B cell (primary cell): ENCODE measurements around the gene HRK. TPM values are rescaled to one million over a fixed set of nuclear protein-coding genes. Genes with fewer than 3 reads are reported as not detected.

Experiments used
- ATAC-seq: fragments of 200-7000 bp; cut with Tn5 transposase; one replicate; pipeline ENCODE4 v1.10.0; 2021; ENCODE audit warnings: low read depth, mild to moderate bottlenecking, moderate number of reproducible peaks, moderate library complexity
- CTCF ChIA-PET: fragments of 350-600 bp; sonication (Branson Sonifier 250); formaldehyde crosslinking; loops from one replicate; lab custom pipeline; 2021; ENCODE audit warnings: antibody characterized with exemption, inconsistent platforms; lab: Charles Lee
- POLR2A ChIA-PET: fragments of 350-600 bp; sonication (Branson Sonifier 250); formaldehyde crosslinking; loops from one replicate; lab custom pipeline; 2021; ENCODE audit warnings: antibody characterized with exemption; lab: Charles Lee
- DNase-seq: peaks from one replicate; pipeline ENCODE4 v3.0.0; 2013
- H2AFZ ChIP-seq: 2 replicates; pipeline ENCODE4 v1.6.1; 2012; ENCODE audit warnings: mild to moderate bottlenecking, low read depth, low read length; ENCODE audit not compliant: insufficient read depth, poor library complexity, severe bottlenecking
- H3K27ac ChIP-seq, 2 donors: 1 replicate in 1 of 2; 2 replicates in 1 of 2; pipeline ENCODE4 v1.5.1; 2012 to 2013; ENCODE audit warnings: low read length in 2 of 2, mild to moderate bottlenecking in 2 of 2, moderate library complexity in 1 of 2
- H3K27me3 ChIP-seq, 4 experiments: fragments of 200-600 bp in 1 of 4; sonication (generic) in 1 of 4; replicated peaks in 1 of 4; 1 replicate in 2 of 4; 2 replicates in 2 of 4; pipeline versions ENCODE4 v1.6.1 to v1.7.0; 2013 to 2016; ENCODE audit warnings: low read length in 3 of 4, mild to moderate bottlenecking in 2 of 4, mixed read lengths in 1 of 4, moderate library complexity in 1 of 4; ENCODE audit not compliant: insufficient read depth in 4 of 4, control insufficient read depth in 3 of 4; ENCODE audit errors: control extremely low read depth in 1 of 4
- H3K36me3 ChIP-seq, 2 experiments: replicated peaks in 1 of 2; 1 replicate in 1 of 2; 2 replicates in 1 of 2; pipeline versions ENCODE4 v1.6.1 to v1.7.1; 2013; ENCODE audit warnings: low read length in 1 of 2; ENCODE audit not compliant: insufficient read depth in 2 of 2, control insufficient read depth in 1 of 2; ENCODE audit errors: control extremely low read depth in 1 of 2, extremely low read depth in 1 of 2
- H3K4me1 ChIP-seq, 2 donors: fragments of 200-600 bp in 1 of 2; sonication (generic) in 1 of 2; 1 replicate in 1 of 2; 2 replicates in 1 of 2; pipeline versions ENCODE4 v1.5.1 to v1.6.1; 2013 to 2017; ENCODE audit warnings: low read length in 2 of 2; ENCODE audit not compliant: control insufficient read depth in 2 of 2, insufficient read depth in 2 of 2
- H3K4me2 ChIP-seq: replicated peaks from 2 replicates; pipeline ENCODE3; 2012; ENCODE audit warnings: mild to moderate bottlenecking, low read depth, low read length; ENCODE audit not compliant: poor library complexity, severe bottlenecking
- H3K4me3 ChIP-seq, 5 experiments: fragments of 200-600 bp in 1 of 5; sonication (generic) in 1 of 5; 1 replicate in 3 of 5; 2 replicates in 2 of 5; pipeline versions ENCODE4 v1.5.1 to v1.7.0; 2011 to 2016; ENCODE audit warnings: low read length in 4 of 5, mild to moderate bottlenecking in 4 of 5, low read depth in 2 of 5, control low read depth in 1 of 5, moderate library complexity in 1 of 5; ENCODE audit not compliant: insufficient read depth in 1 of 5; ENCODE audit errors: control extremely low read depth in 1 of 5, extremely low read depth in 1 of 5
- H3K79me2 ChIP-seq: fragments of 200-600 bp; sonication (generic); one replicate; pipeline ENCODE4 v1.6.0; 2016; ENCODE audit warnings: low read length; ENCODE audit not compliant: control insufficient read depth, insufficient read depth
- H3K9ac ChIP-seq: fragments of 200-600 bp; sonication (generic); 2 replicates; pipeline ENCODE4 v1.6.1; 2017; ENCODE audit warnings: mild to moderate bottlenecking, low read length, moderate library complexity
- H3K9me3 ChIP-seq, 3 donors: one replicate each; pipeline versions ENCODE4 v1.6.1 to v1.7.1; 2013; ENCODE audit warnings: low read length in 2 of 3; ENCODE audit not compliant: control insufficient read depth in 2 of 3, insufficient read depth in 1 of 3; ENCODE audit errors: control extremely low read depth in 1 of 3
- H4K20me1 ChIP-seq: 2 replicates; pipeline ENCODE4 v1.6.0; 2012; ENCODE audit warnings: mild to moderate bottlenecking, low read length; ENCODE audit not compliant: insufficient read depth, control insufficient read depth, poor library complexity, severe bottlenecking
- H3K27ac Mint-ChIP-seq: one replicate; pipeline ENCODE4 v1.8.0; 2021; ENCODE audit warnings: mixed read lengths
- H3K27me3 Mint-ChIP-seq: one replicate; pipeline ENCODE4 v1.8.0; 2021; ENCODE audit warnings: mixed read lengths
- H3K4me1 Mint-ChIP-seq: one replicate; pipeline ENCODE4 v1.8.0; 2021; ENCODE audit warnings: mixed read lengths
- H3K4me3 Mint-ChIP-seq: one replicate; pipeline ENCODE4 v1.8.0; 2021; ENCODE audit warnings: mixed read lengths
- H3K9me3 Mint-ChIP-seq: one replicate; pipeline ENCODE4 v1.8.0; 2022; ENCODE audit warnings: mixed read lengths; ENCODE audit not compliant: insufficient read depth
- EZH2 ChIP-seq: IDR thresholded peaks from 2 replicates; pipeline ENCODE4 v1.6.1; 2012; ENCODE audit warnings: borderline replicate concordance, low read depth, mild to moderate bottlenecking, moderate library complexity, low read length; ENCODE audit not compliant: insufficient read depth, poor library complexity, severe bottlenecking
- WGBS: methylation state at CpG from one replicate; pipeline ENCODE4 v1.1.5; 2013; ENCODE audit warnings: missing lambda C conversion rate; ENCODE audit not compliant: insufficient coverage; 5-methylcytosine and 5-hydroxymethylcytosine counted together
- intact Hi-C: fragments of 100-400 bp; cut with micrococcal nuclease; formaldehyde crosslinking; loops from one replicate; pipeline ENCODE4 v1.10.0; 2022
- polyA plus RNA-seq: library from polyadenylated mRNA; depleted of rRNA; stranded (reverse); fragments of >200 nt; gene quantifications from 2 replicates; pipeline ENCODE4 v1.2.3, GENCODE V29; 2012
- total RNA-seq, 2 donors: library from RNA; stranded (reverse); fragments of 120-200 nt in 1 of 2; gene quantifications; 1 replicate in 1 of 2; 2 replicates in 1 of 2; pipeline versions ENCODE4 v1.2.3 to v1.2.4, GENCODE V29; 2013 to 2022
- TF ChIP-seq, protein P1 (sequence below): fragments of 200-600 bp; IDR thresholded peaks from one replicate; pipeline ENCODE4 v1.8.0; 2022; ENCODE audit warnings: antibody characterized with exemption, mild to moderate bottlenecking

HRK gene
- total and polyA plus RNA-seq, 2 donors (not counting 1 experiment from before 2014, with no cell fraction given): 1.8 to 45.1 TPM

DNA sequence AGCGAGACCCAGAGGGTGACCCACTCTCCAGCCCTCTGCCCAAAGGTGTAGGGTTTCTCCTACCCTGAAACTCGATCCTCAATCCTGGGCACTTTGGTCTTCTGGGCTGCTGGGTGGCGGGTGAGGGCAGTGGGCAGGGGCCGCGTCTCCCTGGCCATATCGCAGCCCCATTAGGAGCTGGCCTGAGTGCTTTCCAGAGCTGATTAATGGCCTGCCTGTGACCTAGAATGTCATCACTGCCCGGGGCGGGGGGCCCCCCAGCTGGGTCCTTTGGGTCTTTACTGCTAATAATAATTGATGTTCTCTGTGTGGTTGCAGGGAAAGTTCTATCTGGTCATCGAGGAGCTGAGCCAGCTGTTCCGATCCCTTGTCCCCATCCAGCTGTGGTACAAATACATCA lies 47.8 kb downstream of the HRK start:
- no peaks in the 10 kb centered on the region for H3K9me3 Mint-ChIP-seq
- CTCF ChIA-PET: no interaction called here
- H3K4me3 Mint-ChIP-seq: no peak overlapping the region
- WGBS: 96% methylated on average over 7 of the region's 10 CpGs
- no peaks in the 10 kb centered on the region for H3K79me2 ChIP-seq
- no peaks in the 10 kb centered on the region for H3K27me3 ChIP-seq
- H3K27ac ChIP-seq: no peak overlapping the region
- TF ChIP-seq EZH2: no peak
- TF ChIP-seq, protein P1, sequence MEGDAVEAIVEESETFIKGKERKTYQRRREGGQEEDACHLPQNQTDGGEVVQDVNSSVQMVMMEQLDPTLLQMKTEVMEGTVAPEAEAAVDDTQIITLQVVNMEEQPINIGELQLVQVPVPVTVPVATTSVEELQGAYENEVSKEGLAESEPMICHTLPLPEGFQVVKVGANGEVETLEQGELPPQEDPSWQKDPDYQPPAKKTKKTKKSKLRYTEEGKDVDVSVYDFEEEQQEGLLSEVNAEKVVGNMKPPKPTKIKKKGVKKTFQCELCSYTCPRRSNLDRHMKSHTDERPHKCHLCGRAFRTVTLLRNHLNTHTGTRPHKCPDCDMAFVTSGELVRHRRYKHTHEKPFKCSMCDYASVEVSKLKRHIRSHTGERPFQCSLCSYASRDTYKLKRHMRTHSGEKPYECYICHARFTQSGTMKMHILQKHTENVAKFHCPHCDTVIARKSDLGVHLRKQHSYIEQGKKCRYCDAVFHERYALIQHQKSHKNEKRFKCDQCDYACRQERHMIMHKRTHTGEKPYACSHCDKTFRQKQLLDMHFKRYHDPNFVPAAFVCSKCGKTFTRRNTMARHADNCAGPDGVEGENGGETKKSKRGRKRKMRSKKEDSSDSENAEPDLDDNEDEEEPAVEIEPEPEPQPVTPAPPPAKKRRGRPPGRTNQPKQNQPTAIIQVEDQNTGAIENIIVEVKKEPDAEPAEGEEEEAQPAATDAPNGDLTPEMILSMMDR: no peak
- H3K9me3 ChIP-seq: peaks cover 0 to 4% (median 1%) of the 10 kb centered on the region in 3 donors
- H3K4me2 ChIP-seq: no peak overlapping the region
- ATAC-seq: no peak
- POLR2A ChIA-PET: no interaction called here
- no peaks in the 10 kb centered on the region for H3K27me3 Mint-ChIP-seq
- intact Hi-C loops: no loop called here
- peaks cover 0 to 8% of the 10 kb centered on the region in 2 donors for H3K4me1 ChIP-seq
- no peak for DNase-seq
- no peak overlapping the region for H2AFZ ChIP-seq
- H4K20me1 ChIP-seq: no peaks in the 10 kb centered on the region
- no peak overlapping the region for H3K27ac Mint-ChIP-seq
- peaks cover 7% of the 10 kb centered on the region for H3K4me1 Mint-ChIP-seq
- H3K36me3 ChIP-seq: no peaks in the 10 kb centered on the region
- no peak overlapping the region for H3K9ac ChIP-seq
- no peak overlapping the region for H3K4me3 ChIP-seq

DNA sequence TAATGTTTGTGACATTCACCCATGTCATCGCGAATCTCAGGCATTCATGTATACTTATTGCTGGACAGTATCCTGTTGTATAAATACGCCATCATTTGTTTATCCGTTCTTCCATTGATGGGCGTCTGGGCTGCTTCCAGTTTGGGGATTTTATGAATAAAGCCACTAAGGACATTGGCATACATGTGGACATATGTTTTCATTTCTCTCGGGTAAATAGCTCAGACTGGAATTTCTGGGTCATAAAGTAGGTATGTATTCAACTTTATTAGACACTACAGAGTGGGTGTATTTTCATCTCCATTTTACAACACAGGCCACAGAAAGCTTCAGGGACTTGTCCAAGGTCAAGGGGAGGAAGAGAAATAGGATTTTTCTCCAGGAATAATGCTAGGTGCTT lies 48.9 kb downstream of the HRK start:
- Histone ChIP-seq H4K20me1 (no peaks in the 10 kb centered on the region), H3K79me2 (no peaks in the 10 kb centered on the region), H3K36me3 (no peaks in the 10 kb centered on the region), H3K4me3 (no peak overlapping the region), H3K27ac (no peak overlapping the region), H3K27me3 (no peaks in the 10 kb centered on the region), H2AFZ (no peak overlapping the region), H3K9me3 (peaks cover 0 to 4% (median 0%) of the 10 kb centered on the region in 3 donors), H3K4me1 (peaks cover 0 to 4% of the 10 kb centered on the region in 2 donors), H3K9ac (no peak overlapping the region), H3K4me2 (no peak overlapping the region)
- Mint-ChIP-seq H3K4me3 (no peak overlapping the region), H3K27me3 (no peaks in the 10 kb centered on the region), H3K9me3 (no peaks in the 10 kb centered on the region), H3K4me1 (peaks cover 2% of the 10 kb centered on the region), H3K27ac (no peak overlapping the region)
- intact Hi-C loops: no loop called here
- CTCF ChIA-PET: no interaction called here
- TF ChIP-seq EZH2: no peak
- TF ChIP-seq, protein P1: no peak
- POLR2A ChIA-PET: no interaction called here
- no peak for ATAC-seq
- WGBS: 97% methylated on average over 3 of the region's 6 CpGs
- no peak for DNase-seq
